HG03097 (cell line): ENCODE data around the gene AGBL5.

ENCODE experiments used
- ATAC-seq: cut with Tn5 transposase; IDR thresholded peaks from one replicate; pipeline ENCODE4 v1.9.1; 2021; ENCODE audit not compliant: unreplicated experiment, low FRiP score

AGBL5 gene

DNA sequence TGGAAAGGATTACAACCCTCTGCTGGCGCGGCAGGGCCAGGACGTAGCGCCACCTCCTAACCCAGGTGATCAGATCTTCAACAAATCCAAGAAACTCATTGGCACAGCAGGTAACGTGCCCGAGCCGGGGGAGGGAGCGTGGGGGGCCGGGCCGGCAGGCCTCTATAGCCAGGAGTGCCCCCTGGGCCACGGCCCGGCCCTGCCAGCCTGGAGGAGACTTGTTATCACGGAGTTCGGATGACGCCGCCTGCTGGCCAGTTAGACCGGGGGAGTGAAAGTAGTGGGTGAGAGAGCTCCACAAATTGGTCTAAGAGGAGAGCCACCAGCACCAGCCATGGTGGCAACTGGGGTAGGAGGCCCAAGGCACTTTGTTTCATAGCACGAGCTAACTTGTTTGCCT is 27.3 kb upstream of the AGBL5 start:
- no peak for ATAC-seq

DNA sequence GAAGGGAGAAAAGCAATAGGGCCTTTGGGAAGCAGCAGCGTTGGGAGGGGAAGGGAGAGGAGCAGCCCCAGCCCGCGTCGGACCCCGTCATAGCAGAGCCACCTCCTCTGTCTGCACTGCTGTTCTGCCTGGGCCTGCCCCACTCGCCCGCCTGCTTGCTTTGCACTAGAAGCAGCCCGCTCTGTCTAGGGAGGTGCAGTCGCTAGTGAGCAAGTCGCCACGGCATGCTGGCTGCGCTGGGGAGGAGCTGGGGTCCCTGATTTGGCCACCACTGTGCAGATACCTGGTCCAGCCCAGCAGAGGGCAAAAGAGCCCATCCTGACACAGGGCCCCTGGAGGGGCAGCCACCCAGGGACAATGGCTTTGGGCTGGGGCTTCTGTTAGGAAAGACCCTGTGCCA is 26.7 kb upstream of the AGBL5 start:
- ATAC-seq = no peak

DNA sequence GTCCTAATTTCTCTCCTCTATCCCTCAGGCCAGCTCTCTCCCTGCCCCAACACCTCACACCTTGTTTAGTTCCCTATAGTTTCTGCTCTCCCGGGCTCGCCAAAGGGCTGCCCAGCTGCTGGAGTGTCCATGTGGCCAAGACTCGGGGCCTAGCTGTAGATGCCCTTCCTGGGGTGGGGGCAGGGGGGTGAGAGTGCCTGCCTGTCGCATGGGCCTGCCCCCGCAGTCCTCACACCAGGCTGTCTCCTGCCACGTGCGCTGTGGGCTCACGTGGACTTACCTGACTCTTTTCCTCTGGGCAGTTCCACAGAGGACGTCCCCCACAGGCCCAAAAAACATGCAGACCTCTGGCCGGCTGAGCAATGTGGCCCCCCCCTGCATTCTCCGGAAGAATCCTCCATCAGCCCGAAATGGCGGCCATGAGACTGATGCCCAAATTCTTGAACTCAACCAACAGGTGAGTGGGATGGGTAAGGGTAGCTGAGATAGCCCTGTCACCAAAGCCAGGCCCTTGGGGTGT is 26.1 kb upstream of the AGBL5 start:
- no peak for ATAC-seq

DNA sequence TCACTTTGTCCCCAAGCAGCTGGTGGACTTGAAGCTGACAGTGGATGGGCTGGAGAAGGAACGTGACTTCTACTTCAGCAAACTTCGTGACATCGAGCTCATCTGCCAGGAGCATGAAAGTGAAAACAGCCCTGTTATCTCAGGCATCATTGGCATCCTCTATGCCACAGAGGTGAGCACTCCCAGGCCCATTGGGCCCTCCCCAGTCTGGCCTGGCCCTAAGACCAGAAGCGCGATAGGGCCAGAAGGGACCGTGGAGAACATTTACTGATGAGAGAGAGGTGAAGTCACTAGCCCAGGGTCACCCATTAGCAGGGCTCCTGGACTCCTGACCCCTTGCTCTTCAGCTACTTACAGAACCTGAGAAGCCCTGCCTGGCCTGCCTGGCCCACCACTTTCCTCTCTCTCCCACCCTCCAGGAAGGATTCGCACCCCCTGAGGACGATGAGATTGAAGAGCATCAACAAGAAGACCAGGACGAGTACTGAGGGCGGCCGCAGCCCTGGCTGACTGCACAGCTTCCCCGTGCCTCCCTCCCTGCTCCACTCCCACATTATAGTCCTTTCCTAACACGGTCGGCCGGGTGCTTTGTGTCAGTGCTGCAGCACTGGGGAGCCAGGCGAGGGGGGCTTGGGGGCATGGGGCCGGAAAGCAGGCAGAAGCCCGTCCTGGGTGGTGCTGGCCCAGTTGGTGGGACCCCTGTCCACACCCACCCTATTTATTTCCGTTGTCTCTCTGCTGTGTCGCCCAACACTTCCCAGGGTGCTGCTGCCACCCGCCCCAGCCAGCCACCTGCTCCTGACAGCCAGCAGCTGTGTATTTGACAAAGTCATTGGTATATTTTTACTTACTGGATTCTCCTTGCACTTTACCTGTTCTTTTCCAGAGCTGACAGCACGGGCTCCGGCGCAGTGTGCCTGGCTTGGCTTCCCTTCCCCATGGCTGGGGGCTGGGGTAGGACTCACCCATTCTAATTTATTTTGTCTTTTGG is 25.3 kb upstream of the AGBL5 start:
- no peak for ATAC-seq

DNA sequence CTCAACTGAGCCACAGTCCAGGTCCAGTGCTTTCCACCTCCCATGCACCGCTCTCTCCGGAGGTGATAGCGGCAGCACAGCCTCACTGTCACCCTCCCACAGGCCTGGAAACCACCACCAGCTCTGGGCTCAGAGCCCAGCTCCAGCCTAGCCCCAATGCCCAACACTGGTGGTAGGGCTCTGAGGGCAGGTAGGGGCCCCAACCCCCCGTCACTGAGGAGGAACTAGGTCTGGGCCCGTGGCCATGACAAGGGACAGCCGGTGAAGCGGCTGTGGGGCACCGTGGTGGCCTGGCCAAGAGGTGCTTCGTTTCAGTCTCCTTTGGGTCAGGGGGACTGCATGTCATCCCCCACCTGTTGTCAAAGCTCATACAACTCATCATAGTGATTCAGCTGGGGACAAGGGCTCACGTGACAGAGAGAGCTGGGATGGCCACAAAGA is 24.2 kb upstream of the AGBL5 start:
- no peak for ATAC-seq

DNA sequence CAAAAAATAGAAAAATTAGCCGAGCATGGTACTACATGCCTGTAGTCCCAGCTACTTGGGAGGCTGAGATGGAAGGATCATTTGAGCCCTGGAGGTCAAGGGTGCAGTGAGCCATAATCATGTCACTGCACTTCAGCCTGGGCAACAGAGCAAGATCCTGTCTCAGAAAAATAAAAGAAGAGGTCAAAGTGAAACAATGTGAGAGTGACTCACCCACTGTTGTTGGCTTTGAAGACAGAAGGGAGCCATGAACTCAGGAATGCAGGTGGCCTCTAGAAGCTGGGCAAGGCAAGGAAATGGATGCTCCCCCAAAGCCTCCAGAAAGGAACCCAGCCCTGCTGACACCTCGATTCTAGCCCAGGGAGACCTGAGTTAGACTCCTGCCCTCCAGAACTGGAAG is 22.4 kb upstream of the AGBL5 start:
- no peak for ATAC-seq

DNA sequence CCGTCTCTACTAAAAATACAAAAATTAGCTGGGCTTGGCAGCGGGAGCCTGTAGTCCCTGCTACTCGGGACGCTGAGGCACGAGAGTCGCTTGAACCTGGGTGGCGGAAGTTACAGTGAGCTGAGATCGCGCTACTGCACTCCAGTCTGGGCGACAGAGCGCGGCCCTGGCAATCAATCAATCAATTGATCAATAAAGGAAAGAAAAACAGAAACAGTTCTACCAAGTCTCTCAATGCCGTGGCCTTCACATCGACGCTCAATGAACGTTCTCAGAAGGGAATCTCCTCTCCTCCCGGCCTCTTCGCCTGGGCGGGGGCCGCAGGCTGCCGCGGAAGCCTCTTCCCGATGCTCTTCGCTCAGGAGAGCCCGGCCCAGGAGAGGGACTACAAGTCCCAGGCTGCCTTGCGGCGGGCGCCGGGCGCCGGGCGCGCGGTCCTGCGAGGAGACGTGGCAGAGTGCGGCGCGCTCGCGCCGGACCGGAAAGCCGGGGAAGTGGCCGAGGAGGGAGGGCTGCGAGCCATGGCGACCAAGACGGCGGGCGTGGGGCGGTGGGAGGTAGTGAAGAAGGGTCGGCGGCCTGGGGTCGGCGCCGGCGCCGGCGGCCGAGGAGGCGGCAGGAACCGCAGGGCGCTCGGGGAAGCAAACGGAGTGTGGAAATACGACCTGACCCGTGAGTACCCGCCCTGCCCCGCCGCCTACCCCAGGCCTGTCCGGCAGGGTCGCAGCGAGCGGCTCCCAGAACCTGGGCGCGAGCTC is 18.8 kb upstream of the AGBL5 start, which contains the start of gene TMEM214:
TMEM214 (plus strand) TSS at position 471 of the 758 bp plus-strand sequence; CDS start at position 522, 51 bp downstream.
- ATAC-seq = peak; percentile 84

DNA sequence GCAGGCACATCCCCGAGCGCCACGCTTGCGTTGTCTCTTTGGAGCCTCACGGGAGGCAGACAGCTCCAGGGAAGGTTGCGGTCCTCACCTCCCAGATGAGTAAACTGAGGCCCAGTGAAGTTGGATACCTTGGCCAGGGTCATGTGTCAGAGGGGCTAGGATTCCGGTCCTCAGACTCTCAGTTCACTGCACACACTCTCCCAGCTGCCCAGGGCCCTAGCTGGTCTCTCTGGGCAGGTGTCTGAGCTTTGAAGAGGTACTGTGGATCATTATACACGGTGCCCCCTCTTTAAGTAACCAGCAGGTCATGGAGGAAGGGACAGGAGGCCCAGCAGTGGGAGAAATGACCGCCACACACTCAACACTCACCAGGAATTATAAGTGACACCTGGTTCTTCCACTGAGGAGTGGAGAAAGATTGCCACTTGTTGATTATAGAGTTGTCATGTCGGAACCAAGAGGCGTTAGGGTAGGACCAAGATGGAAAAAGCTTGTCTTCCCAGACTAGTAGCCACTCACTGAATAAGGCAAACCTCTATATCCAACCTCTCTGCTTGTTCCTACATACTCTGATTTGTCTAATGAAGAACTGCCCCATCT is 18.1 kb upstream of the AGBL5 start:
- peak; percentile 7 for ATAC-seq

DNA sequence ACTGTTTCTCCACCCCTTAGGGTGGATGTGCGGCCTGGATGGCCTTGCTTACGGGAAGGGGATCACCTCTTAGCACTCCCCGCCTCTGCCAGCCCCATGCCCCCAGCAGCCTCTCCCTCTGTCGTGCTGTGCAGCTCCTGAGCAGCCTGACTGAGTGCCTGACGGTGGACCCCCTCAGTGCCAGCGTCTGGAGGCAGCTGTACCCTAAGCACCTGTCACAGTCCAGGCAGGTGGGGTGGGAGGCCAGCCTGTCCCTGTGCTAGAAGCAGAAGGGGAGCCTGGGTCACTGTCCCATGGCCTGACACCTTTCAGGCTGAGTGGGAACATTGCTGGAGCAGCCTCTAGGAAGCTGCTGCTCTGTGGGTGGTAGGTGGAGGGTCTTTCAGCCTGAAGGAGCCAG is 13.5 kb upstream of the AGBL5 start:
- ATAC-seq = no peak

DNA sequence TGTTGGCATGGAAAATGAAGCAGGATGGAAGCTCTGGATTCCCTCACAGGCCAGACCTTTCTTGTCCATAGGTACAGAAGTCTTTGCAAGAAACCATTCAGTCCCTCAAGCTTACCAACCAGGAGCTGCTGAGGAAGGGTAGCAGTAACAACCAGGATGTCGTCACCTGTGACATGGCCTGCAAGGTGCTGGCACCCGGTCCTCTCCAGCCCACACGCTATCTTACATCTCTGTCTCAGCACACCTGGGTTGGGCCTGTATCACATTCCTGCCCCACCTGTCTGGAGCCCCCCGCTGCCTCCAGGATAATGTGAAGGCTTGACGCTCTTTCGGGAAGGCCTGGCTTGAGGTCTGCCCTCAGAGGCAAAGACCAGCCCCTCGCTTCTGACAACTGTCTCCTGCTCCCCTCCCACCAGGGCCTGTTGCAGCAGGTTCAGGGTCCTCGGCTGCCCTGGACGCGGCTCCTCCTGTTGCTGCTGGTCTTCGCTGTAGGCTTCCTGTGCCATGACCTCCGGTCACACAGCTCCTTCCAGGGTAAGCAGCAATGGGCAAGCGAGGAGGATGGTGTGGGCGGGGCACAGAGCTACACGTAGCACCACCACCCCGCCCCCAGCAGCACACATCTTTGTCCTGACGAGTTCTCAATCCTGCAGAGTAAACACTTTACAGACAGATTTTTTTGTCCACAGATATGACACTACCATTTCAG is 12.7 kb upstream of the AGBL5 start:
- ATAC-seq = no peak

DNA sequence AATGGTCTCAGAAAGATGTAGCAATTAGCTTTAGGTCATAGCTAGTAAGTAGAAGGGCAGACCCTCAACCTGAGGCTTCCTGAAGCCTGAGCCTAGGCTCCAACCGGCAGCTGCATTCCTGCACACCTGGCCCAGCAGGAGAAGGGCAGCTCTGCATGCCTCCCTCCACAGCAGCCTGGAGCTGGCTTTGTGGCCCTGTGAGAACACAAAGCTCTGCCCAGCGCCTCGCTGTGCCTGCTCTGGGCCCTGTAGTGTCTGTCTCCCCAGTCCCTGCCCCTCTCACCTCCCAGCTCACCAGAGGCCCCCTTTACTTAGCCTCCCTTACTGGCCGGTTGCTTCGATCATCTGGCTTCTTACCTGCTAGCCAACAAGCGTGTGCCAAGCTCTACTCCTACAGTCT is 12.0 kb upstream of the AGBL5 start:
- ATAC-seq = no peak

DNA sequence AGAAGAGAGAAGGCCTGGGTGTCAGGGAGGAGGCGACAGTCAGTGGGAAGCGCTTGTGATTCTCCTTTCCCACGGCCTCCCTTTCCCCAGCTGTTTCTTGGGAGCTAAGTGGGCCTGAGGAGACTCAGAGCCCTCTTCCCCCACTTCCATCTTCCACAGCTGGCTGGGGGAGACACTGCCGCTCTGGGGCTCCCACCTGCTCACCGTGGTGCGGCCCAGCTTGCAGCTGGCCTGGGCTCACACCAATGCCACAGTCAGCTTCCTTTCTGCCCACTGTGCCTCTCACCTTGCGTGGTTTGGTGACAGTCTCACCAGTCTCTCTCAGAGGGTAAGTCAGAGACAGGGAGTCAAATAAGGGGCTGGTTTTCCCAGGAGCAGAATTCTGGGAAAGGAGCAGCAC is 11.6 kb upstream of the AGBL5 start:
- no peak for ATAC-seq

DNA sequence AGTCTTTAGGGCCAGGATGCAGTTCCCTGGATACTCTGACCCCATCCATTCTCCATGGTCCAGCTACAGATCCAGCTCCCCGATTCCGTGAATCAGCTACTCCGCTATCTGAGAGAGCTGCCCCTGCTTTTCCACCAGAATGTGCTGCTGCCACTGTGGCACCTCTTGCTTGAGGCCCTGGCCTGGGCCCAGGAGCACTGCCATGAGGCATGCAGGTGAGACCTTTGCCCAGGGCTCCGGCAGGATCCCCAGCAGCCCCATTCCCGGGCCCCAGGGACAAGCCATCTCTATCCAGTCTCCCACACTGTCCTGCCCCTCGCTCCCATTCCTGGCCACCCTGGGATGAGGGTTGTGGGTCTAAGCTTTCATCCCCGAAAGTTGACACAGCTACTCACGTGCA is 11.2 kb upstream of the AGBL5 start:
- no peak for ATAC-seq

DNA sequence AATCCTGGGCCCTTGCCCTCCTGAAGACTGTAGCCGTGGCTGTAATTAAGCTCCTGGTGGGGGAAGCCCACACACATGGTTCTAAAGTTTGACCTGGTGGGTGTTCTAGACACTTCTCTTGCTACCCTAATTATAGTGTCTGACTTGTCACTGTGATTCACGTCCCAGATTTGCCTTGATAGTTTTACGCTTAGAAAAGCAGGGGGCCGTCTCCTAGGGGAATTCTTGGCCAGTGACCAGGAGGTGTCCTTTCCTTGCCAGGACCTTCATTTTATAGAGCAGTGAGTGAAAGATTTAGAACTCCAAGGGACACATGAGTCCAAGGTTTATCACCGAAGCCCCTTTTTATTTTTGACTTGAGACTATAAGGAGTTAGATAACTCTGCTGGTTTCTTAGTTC is 9.7 kb upstream of the AGBL5 start:
- ATAC-seq = no peak

DNA sequence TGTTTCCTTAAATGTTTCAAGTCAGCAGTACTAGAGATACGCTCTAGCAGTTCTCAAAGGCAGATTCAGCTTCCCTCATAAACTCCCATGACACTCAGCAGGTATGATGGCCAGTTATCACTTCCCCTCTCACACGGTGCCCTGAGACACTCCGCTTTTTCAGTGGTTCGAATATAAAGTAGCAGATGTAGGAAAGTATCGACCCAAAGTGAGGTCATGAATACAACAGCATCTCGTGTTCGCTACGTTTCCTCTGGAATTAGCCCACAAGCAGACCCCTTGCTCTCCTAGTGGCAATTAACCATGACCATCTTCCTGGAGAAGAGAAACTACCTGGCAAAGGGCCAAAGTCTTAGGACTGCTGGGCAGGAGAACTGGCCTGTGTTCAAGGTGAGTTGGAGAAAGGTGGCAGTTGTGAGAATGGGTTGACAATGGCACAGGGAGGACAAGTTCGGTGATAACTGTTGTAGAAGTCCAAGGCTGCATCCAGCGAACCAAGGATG is 9.3 kb upstream of the AGBL5 start:
- ATAC-seq = no peak

DNA sequence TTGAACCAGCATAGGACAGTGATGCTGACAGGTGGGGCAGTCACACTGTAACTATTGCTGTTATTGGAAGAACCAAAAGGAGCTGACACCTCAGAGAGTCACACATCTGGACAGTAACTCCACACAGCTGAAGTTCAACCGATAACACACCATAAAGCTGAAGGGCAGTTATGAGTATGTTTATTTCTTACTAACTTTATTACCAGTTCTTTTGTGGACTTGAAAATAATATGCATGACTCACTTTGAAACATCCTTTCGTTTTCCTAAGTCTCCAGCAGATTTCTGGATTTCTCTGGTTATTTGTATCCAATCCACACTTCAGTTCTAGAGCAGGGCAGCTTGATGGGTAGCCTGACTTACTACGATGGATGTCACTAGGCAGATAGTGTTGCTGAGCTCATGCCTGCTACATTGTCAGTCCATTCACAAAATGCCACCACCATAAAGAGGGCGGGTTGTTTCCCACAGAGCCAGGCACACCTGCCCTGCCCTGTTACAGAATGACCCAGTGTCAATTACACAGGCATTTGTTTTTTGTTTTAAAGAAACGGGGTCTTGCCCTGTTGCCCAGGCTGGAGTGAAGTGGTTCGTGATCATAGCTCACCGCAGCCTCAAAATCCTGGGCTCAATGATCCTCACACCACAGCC is 8.4 kb upstream of the AGBL5 start:
- ATAC-seq = no peak

DNA sequence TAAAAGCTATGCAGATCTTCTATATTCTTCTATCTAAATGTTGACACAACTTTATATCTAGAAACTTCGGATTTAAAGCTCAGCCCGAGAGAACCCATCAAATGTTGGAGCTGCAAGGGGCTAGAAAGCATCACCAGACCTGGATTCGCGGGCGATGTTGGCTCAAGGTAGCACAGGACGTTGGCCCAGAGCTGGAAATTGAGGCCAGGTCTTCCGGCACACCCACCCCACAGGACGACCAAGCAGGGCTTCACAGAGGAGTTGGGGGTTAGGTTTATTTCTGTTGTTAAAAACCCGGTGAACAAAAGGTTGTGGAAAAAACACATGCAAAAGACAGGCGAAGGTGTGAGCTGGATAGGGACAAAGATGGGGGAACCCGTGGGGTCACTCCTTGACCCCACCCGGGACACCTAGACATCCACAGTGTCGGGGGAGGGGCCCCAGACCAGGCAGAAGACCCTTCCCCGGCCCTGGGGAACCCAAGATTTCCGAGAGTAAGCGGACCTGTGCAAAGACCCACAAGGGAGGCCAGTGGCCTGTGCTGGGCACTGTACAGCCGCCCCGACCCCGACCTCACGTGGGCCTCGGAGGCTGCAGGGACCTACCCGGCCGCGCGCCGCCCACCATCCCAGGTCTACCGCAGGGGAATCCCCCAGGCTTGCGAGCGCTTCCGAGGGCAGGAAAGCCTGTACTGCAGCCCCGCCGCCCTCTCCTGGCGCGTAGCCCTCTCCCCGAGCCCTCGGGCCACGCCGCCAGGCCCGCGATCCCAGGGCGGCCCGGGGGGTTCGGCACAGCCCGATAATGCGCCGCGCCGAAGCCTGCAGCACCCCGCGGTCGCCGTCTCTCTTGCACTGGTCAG is 1.8 kb upstream of the AGBL5 start:
- peak; percentile 17 for ATAC-seq

DNA sequence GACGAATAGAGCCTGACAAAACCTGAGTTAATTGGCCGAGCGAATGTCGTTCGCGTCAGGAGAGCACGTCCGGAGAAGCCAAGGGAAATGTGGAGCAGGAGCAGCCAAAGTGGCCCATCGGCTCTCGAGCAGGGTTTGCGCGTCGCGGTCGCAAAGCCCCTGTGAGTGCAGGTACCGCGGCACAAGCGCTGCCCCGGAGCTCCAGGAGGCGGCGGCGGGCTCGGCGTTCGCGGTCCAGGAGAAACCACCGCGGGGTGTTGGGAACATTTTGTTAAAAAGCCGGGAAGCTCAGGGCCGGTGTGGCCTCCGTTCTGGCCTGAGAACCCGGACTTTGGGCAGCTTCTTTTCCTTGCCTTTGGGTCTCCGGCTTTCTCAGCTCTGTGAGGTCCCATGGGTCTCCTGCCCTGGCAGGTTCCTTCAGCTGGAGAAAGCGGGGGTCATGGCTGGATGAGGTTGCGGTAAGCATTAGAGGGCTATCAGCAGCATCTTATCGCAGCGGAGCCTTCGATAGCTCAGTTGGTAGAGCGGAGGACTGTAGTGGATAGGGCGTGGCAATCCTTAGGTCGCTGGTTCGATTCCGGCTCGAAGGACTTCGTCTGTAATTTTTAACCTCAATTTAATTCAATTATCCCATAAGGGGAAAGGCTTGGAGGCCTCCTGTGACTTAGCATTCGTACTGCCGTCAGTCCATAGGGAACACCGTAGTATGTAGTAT is 1.0 kb upstream of the AGBL5 start:
- ATAC-seq = peak; percentile 45
